B cell (primary cell): Measurements from ENCODE around the gene CECR2. TPM values are rescaled to one million over a fixed set of nuclear protein-coding genes. Genes with fewer than 3 reads are reported as not detected.

Source experiments
- ATAC-seq: fragments of 200-7000 bp; cut with Tn5 transposase; one replicate; pipeline ENCODE4 v1.10.0; 2021; ENCODE audit warnings: low read depth, mild to moderate bottlenecking, moderate number of reproducible peaks, moderate library complexity
- CTCF ChIA-PET: fragments of 350-600 bp; sonication (Branson Sonifier 250); formaldehyde crosslinking; loops from one replicate; lab custom pipeline; 2021; ENCODE audit warnings: antibody characterized with exemption, inconsistent platforms; lab: Charles Lee
- POLR2A ChIA-PET: fragments of 350-600 bp; sonication (Branson Sonifier 250); formaldehyde crosslinking; loops from one replicate; lab custom pipeline; 2021; ENCODE audit warnings: antibody characterized with exemption; lab: Charles Lee
- DNase-seq: peaks from one replicate; pipeline ENCODE4 v3.0.0; 2013
- H2AFZ ChIP-seq: 2 replicates; pipeline ENCODE4 v1.6.1; 2012; ENCODE audit warnings: mild to moderate bottlenecking, low read depth, low read length; ENCODE audit not compliant: insufficient read depth, poor library complexity, severe bottlenecking
- H3K27ac ChIP-seq, 2 donors: 1 replicate in 1 of 2; 2 replicates in 1 of 2; pipeline ENCODE4 v1.5.1; 2012 to 2013; ENCODE audit warnings: low read length in 2 of 2, mild to moderate bottlenecking in 2 of 2, moderate library complexity in 1 of 2
- H3K27me3 ChIP-seq, 4 experiments: fragments of 200-600 bp in 1 of 4; sonication (generic) in 1 of 4; replicated peaks in 1 of 4; 1 replicate in 2 of 4; 2 replicates in 2 of 4; pipeline versions ENCODE4 v1.6.1 to v1.7.0; 2013 to 2016; ENCODE audit warnings: low read length in 3 of 4, mild to moderate bottlenecking in 2 of 4, mixed read lengths in 1 of 4, moderate library complexity in 1 of 4; ENCODE audit not compliant: insufficient read depth in 4 of 4, control insufficient read depth in 3 of 4; ENCODE audit errors: control extremely low read depth in 1 of 4
- H3K36me3 ChIP-seq, 2 experiments: replicated peaks in 1 of 2; 1 replicate in 1 of 2; 2 replicates in 1 of 2; pipeline versions ENCODE4 v1.6.1 to v1.7.1; 2013; ENCODE audit warnings: low read length in 1 of 2; ENCODE audit not compliant: insufficient read depth in 2 of 2, control insufficient read depth in 1 of 2; ENCODE audit errors: control extremely low read depth in 1 of 2, extremely low read depth in 1 of 2
- H3K4me1 ChIP-seq, 2 donors: fragments of 200-600 bp in 1 of 2; sonication (generic) in 1 of 2; 1 replicate in 1 of 2; 2 replicates in 1 of 2; pipeline versions ENCODE4 v1.5.1 to v1.6.1; 2013 to 2017; ENCODE audit warnings: low read length in 2 of 2; ENCODE audit not compliant: control insufficient read depth in 2 of 2, insufficient read depth in 2 of 2
- H3K4me2 ChIP-seq: replicated peaks from 2 replicates; pipeline ENCODE3; 2012; ENCODE audit warnings: mild to moderate bottlenecking, low read depth, low read length; ENCODE audit not compliant: poor library complexity, severe bottlenecking
- H3K4me3 ChIP-seq, 5 experiments: fragments of 200-600 bp in 1 of 5; sonication (generic) in 1 of 5; 1 replicate in 3 of 5; 2 replicates in 2 of 5; pipeline versions ENCODE4 v1.5.1 to v1.7.0; 2011 to 2016; ENCODE audit warnings: low read length in 4 of 5, mild to moderate bottlenecking in 4 of 5, low read depth in 2 of 5, control low read depth in 1 of 5, moderate library complexity in 1 of 5; ENCODE audit not compliant: insufficient read depth in 1 of 5; ENCODE audit errors: control extremely low read depth in 1 of 5, extremely low read depth in 1 of 5
- H3K79me2 ChIP-seq: fragments of 200-600 bp; sonication (generic); one replicate; pipeline ENCODE4 v1.6.0; 2016; ENCODE audit warnings: low read length; ENCODE audit not compliant: control insufficient read depth, insufficient read depth
- H3K9ac ChIP-seq: fragments of 200-600 bp; sonication (generic); 2 replicates; pipeline ENCODE4 v1.6.1; 2017; ENCODE audit warnings: mild to moderate bottlenecking, low read length, moderate library complexity
- H3K9me3 ChIP-seq, 3 donors: one replicate each; pipeline versions ENCODE4 v1.6.1 to v1.7.1; 2013; ENCODE audit warnings: low read length in 2 of 3; ENCODE audit not compliant: control insufficient read depth in 2 of 3, insufficient read depth in 1 of 3; ENCODE audit errors: control extremely low read depth in 1 of 3
- H4K20me1 ChIP-seq: 2 replicates; pipeline ENCODE4 v1.6.0; 2012; ENCODE audit warnings: mild to moderate bottlenecking, low read length; ENCODE audit not compliant: insufficient read depth, control insufficient read depth, poor library complexity, severe bottlenecking
- H3K27ac Mint-ChIP-seq: one replicate; pipeline ENCODE4 v1.8.0; 2021; ENCODE audit warnings: mixed read lengths
- H3K27me3 Mint-ChIP-seq: one replicate; pipeline ENCODE4 v1.8.0; 2021; ENCODE audit warnings: mixed read lengths
- H3K4me1 Mint-ChIP-seq: one replicate; pipeline ENCODE4 v1.8.0; 2021; ENCODE audit warnings: mixed read lengths
- H3K4me3 Mint-ChIP-seq: one replicate; pipeline ENCODE4 v1.8.0; 2021; ENCODE audit warnings: mixed read lengths
- H3K9me3 Mint-ChIP-seq: one replicate; pipeline ENCODE4 v1.8.0; 2022; ENCODE audit warnings: mixed read lengths; ENCODE audit not compliant: insufficient read depth
- EZH2 ChIP-seq: IDR thresholded peaks from 2 replicates; pipeline ENCODE4 v1.6.1; 2012; ENCODE audit warnings: borderline replicate concordance, low read depth, mild to moderate bottlenecking, moderate library complexity, low read length; ENCODE audit not compliant: insufficient read depth, poor library complexity, severe bottlenecking
- WGBS: methylation state at CpG from one replicate; pipeline ENCODE4 v1.1.5; 2013; ENCODE audit warnings: missing lambda C conversion rate; ENCODE audit not compliant: insufficient coverage; 5-methylcytosine and 5-hydroxymethylcytosine counted together
- intact Hi-C: fragments of 100-400 bp; cut with micrococcal nuclease; formaldehyde crosslinking; loops from one replicate; pipeline ENCODE4 v1.10.0; 2022
- polyA plus RNA-seq: library from polyadenylated mRNA; depleted of rRNA; stranded (reverse); fragments of >200 nt; gene quantifications from 2 replicates; pipeline ENCODE4 v1.2.3, GENCODE V29; 2012
- total RNA-seq, 2 donors: library from RNA; stranded (reverse); fragments of 120-200 nt in 1 of 2; gene quantifications; 1 replicate in 1 of 2; 2 replicates in 1 of 2; pipeline versions ENCODE4 v1.2.3 to v1.2.4, GENCODE V29; 2013 to 2022
- TF ChIP-seq, protein P1 (sequence below): fragments of 200-600 bp; IDR thresholded peaks from one replicate; pipeline ENCODE4 v1.8.0; 2022; ENCODE audit warnings: antibody characterized with exemption, mild to moderate bottlenecking

CECR2 gene
- total and polyA plus RNA-seq, 2 donors (not counting 1 experiment from before 2014, with no cell fraction given) = 0.13 to 6.6 TPM

- H3K4me3 ChIP-seq = no peak overlapping the region
- Mint-ChIP-seq H3K4me3 (no peak overlapping the region), H3K27ac (no peak overlapping the region), H3K4me1 (peaks cover 12% of the 10 kb centered on the region), H3K9me3 (no peaks in the 10 kb centered on the region), H3K27me3 (peaks cover 27% of the 10 kb centered on the region)
- TF ChIP-seq, protein P1, sequence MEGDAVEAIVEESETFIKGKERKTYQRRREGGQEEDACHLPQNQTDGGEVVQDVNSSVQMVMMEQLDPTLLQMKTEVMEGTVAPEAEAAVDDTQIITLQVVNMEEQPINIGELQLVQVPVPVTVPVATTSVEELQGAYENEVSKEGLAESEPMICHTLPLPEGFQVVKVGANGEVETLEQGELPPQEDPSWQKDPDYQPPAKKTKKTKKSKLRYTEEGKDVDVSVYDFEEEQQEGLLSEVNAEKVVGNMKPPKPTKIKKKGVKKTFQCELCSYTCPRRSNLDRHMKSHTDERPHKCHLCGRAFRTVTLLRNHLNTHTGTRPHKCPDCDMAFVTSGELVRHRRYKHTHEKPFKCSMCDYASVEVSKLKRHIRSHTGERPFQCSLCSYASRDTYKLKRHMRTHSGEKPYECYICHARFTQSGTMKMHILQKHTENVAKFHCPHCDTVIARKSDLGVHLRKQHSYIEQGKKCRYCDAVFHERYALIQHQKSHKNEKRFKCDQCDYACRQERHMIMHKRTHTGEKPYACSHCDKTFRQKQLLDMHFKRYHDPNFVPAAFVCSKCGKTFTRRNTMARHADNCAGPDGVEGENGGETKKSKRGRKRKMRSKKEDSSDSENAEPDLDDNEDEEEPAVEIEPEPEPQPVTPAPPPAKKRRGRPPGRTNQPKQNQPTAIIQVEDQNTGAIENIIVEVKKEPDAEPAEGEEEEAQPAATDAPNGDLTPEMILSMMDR = no peak
- no peak for TF ChIP-seq EZH2
- no peak overlapping the region for H2AFZ ChIP-seq
- peaks cover 3 to 11% of the 10 kb centered on the region in 2 donors for H3K4me1 ChIP-seq
- WGBS = 70% methylated on average over 1 of the region's 1 CpG
- H3K4me2 ChIP-seq = no peak overlapping the region
- POLR2A ChIA-PET = no interaction called here
- ATAC-seq = no peak
- intact Hi-C loops = no loop called here
- CTCF ChIA-PET = no interaction called here
- H3K36me3 ChIP-seq = no peaks in the 10 kb centered on the region
- H3K9ac ChIP-seq = no peak overlapping the region
- no peaks in the 10 kb centered on the region for H4K20me1 ChIP-seq
- H3K79me2 ChIP-seq = no peaks in the 10 kb centered on the region
- H3K9me3 ChIP-seq = no peaks in the 10 kb centered on the region
- H3K27me3 ChIP-seq = no peaks in the 10 kb centered on the region
- no peak for DNase-seq
- H3K27ac ChIP-seq = no peak overlapping the region
These were observed 60.3 kb downstream of the CECR2 start for GRCh38 chr22:17429516-17429915.

DNA sequence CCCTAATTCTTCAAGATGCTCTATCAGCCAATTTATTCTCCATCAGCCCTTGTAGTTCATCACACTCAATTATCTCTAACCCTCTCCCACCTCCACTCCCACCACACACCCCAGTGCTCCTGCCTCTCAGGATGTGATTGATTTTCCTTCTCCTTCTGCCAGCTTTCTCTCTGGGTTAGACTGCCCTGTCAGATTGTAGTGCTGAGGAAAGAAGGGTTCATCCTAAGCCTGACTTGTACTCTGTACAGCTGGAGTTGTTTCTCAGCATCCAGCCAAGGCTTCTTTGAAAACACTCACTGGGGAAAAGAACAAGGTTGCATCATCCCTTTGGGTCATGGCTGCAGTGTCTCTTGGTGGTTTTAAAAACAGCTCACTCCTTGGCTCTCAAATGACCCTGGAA, 61.2 kb downstream of the CECR2 start:
- Histone ChIP-seq H3K27me3 (no peaks in the 10 kb centered on the region), H3K36me3 (no peaks in the 10 kb centered on the region), H3K4me3 (no peak overlapping the region), H3K27ac (no peak overlapping the region), H3K9me3 (no peaks in the 10 kb centered on the region), H3K4me1 (peaks cover 3 to 11% of the 10 kb centered on the region in 2 donors), H2AFZ (no peak overlapping the region), H3K9ac (no peak overlapping the region), H3K79me2 (no peaks in the 10 kb centered on the region), H4K20me1 (no peaks in the 10 kb centered on the region), H3K4me2 (no peak overlapping the region)
- CTCF ChIA-PET = interaction anchor here (1.2 kb wide), 1 partner anchor 71 kb away, joined by 3 read pairs; no protein-coding TSS in a partner anchor
- Mint-ChIP-seq H3K9me3 (no peaks in the 10 kb centered on the region), H3K4me3 (no peak overlapping the region), H3K4me1 (peaks cover 12% of the 10 kb centered on the region), H3K27ac (no peak overlapping the region), H3K27me3 (peaks cover 35% of the 10 kb centered on the region)
- ATAC-seq = no peak
- no peak for TF ChIP-seq EZH2
- TF ChIP-seq, protein P1 = no peak
- intact Hi-C loops = no loop called here
- POLR2A ChIA-PET = no interaction called here
- DNase-seq = no peak
